SKM-1 treated with dmso at 0.1 percent for 144 hours (cell line): ENCODE data around the gene RPN1.
"Not testable (repeated sequence)": the region's sequence is repeated elsewhere in the genome, so short reads cannot be mapped to it uniquely, and the experiment has no call there.

Experiments used
- DNase-seq: peaks from one replicate; lab custom pipeline; 2025; ENCODE audit not compliant: unreplicated experiment; lab: John Stamatoyannopoulos, UW

The RPN1 gene

DNA sequence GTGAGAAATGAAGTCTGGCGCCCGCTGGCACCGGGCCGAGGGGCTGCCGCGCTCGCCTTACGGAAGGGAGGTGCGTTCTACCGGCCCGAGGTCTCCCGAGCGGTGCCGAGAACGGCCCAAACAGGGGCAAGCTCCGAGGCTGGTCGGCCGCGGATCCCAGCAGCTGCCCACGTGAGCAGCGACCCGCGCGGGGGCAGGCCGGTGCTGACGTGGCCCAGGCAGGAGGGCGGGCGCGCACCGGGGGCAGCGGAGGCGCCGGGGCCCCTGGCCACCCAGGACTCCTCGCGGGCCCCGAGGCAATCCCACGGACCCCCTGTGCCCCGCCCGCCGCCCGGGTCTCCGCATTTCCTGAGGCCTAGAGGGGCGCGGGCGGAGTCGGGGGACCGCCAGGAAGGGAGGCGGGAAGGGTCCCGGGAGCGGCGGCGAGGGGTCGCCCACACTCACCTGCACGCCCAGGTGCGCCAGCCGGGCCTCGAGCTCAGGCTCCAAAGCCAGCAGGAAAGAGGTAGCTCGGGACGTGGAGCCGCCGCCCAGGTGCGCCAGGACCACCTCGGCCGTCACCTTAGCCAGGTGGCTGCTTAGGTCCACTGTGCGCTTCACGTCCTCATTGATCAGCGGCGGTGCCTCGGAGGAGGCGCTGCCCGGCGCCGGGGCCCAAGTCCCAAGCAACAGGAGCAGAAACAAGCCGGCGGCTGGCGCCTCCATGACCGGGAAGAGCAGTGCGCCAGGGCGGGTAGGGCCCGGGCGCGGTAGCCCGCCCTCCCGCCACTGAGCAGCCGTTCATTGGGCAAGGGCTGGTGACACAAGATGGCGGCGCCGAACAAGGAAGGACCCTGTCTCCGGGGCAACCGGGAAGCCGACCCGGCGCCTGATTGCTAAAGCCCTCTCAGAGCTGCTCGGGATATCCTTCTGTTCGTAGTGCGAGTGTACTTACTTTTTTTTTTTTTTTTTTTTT is at the start of gene RPN1:
Gene RPN1, minus strand, starts transcription at position 723 of the 955 bp plus-strand sequence. Its CDS starts 18 bp downstream, at position 705.
- peak; percentile 91 for DNase-seq

DNA sequence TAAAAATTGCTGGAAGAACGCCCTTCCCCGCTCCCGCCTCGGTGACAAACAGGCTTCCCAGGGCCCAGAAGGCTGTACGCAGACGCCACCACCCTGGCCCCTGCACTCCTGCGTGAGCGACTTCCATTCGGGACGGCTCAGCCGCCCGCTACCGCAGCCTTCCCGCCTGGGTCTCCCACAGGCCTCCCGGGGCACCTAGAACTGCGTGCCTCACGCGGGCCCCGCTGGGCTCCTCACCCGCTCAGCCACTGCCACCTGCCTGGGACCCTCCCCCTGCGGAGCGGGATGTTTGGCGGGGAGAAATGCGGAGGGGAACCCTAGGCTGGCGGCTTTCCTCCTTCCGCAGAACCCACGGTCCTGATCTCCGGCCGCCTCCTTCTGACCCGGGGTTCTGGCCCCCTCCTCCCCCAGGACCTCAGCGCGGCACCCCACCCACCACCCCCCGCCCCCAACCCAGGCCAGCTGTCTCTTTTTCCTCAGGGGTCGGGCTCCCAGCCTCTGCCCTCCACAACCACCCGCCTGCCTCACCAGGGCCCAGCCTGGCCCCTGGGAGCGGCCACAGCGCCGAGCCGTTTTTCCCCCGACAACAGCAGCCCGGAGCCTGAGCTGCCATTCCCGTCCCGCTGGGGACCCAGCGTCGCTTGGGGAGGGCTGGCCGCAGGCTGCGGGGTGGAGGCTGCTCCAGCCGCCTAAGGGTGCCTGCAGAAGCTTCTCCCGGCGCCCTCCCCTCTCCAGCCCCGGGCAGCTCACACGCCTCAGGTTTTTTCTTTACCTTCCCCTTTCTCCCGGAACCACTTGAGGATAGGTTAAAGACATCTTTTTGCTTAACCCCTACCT is 47.8 kb upstream of the RPN1 start:
- no peak for DNase-seq

DNA sequence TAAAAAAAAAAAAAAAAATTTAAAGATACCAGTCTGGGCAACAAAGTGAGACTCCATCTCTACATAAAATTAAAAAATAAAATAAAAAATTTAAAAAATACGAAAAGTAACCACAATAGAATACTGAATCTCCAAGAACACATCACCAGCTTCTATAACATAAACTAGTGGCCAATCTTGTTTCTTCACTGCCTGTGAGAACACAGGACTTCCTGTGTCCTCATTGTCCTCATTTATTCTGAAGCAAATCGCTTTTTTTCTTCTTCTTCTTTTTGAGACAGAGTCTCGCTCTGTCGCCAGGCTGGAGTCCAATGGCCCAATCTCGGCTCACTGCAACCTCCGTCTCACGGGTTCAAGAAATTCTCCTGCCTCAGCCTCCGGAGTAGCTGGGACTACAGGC is 46.7 kb upstream of the RPN1 start:
- no peak for DNase-seq

DNA sequence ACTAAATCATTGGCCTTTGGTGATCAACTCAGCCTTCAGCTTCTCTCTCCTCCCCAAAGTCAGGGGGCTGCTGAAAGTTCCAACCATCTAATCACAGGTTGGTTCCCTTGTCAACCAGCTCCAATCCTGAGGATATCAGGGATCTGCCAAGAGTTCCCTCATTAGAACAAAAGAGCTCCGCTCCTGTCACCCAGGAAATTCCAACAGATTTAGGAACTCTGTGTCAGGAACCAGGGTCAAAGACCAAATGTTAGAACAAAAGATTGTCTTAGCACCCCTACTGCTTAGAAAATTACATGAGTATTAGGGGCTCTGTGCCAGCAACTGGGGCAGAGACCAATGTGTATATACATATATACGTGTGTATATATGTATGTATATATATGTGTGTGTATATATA is 43.1 kb upstream of the RPN1 start:
- no peak for DNase-seq

DNA sequence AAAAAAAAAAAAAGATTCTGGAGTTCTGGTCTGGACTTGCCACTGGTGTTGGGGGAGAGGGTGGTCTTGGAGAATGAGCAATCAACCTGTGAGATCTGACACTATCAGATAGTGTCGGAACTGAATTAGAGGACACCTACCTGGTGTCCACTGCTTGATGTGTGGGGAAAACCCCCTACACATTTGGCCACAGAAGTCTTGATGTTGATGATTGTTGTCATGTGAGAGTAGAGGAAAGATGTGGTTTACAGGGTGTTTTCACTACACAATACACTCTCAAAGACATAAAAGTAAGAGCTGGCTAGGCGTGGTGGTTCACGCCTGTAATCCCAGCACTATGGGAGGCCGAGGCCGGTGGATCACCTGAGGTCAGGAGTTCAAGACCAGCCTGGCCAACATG is 38.4 kb upstream of the RPN1 start:
- no peak for DNase-seq

DNA sequence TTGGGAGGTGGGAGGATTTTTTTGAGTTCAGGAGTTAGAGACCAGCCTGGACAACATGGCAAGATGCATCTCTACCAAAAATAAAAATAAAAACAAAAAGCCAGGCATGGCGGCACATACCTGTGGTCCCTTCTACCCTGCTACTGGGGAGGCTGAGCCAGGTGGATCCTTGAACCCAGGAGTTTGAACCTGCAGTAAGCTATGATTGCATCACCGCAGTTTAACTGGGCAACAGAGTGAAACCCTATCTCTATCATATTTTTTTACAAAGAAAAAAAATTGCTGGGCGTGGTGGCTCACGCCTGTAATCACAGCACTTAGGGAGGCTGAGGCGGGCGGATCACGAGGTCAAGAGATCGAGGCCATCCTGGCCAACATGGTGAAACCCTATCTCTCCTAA is 35.8 kb upstream of the RPN1 start:
- no peak for DNase-seq

DNA sequence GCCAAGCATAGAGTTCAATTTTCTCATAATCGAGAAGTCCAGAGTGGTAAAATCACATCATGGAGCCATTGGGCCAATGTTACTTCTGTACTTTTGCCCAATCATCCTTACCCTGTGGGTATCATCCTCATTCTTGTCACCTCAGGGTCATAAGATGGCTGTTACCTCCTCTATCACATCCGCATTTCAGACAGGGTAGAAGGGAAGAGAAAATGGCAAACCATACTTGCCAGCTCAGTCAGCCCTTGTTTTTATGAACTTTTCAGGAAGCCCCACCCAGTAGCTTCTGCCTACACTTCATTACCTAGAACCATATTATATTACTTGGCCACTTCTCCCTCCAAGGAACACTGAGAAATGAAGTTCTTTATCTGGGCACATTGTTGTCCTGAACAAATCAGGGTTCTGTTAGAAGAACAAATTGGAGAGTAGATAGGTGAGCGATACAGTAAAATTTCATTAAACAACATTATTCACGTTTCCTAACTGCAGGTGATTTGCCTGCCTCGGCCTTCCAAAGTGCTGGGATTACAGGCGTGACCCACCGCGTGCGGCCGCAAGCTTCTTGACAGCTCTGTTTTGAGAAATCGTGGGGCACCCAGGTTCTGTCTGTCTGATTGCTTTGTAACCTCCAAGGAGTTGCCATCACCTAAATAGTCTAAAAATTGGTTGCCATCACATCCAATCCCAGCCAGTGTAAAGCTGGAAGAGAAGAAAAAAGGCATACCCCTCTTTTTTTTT is 34.5 kb upstream of the RPN1 start:
- no peak for DNase-seq

DNA sequence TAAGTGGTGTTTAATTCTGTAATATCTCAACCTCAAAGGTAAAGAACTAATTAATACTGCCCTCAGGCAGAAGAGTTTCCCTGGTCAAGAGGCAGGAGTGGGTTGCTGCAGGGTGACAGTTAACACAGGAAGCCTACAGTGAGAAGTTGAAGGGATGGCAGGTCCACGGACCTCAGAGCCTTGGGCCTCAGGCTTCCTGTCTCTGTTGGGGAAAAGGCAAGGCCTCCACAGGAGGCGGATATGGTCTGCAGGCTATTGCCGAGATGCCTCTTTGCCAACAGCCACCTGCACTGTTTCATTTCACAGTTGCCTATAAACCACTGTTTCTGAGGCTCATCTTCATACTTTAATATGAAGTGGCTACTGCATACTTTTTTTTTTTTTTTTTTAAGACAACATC is 33.3 kb upstream of the RPN1 start:
- no peak for DNase-seq

DNA sequence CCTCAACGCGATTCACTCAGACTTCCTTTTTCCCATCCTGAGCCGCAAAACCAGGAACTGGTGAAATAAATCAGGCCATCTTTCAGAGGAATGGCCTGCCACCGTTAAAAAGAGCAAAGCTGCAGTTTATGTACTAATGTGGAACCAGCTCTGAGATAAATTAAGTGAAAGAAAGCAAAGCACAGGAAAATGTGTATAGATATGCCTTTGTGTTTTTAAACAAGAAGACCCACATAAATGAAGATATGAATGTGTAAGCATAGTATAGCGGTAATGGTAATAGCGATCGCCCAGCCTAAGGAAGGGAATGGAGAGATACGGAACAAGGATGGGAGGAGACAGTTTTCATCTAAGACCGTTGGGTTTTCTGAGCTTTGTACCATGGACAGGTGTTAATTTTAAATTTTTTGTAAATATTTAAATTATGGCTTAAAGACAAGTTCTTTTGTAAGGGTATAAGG is 30.8 kb upstream of the RPN1 start:
- DNase-seq = no peak

DNA sequence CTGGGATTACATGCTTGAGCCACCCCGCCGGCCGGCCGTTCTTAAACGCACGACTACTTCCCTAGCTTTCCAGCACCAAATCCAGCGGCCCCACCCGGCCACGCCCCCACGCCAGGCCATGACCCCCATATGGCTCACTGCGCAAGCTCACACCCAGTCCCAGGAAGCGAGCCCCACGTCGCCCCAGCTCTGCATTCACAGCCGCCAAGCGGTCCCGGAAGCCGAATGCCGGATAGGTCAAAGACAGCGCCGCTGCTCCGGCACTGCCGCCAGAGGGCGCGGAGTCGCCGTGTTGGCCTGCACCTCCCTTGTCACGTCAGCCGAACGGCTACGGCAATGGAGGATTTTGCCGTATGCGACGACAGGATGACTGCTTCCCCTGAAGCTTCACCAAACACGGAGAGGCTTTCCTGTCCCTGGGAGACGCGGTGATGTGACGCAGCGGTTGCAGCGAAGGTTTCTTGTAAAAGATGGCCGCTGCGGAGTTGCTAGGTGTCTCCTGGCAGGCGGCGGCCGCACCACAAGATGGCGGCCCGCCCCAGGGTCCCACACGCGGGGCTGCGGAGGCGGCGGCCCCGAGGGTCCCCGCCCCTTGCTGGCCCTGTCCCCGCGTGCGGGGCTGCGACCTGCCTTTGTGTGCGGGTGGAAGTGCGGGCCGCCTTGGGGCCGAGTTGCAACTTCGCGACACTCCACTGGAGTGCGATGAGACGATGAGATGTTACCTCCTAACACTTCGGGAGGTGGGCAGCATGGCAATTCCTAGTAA is 30.2 kb upstream of the RPN1 start:
- peak; percentile 99 for DNase-seq

DNA sequence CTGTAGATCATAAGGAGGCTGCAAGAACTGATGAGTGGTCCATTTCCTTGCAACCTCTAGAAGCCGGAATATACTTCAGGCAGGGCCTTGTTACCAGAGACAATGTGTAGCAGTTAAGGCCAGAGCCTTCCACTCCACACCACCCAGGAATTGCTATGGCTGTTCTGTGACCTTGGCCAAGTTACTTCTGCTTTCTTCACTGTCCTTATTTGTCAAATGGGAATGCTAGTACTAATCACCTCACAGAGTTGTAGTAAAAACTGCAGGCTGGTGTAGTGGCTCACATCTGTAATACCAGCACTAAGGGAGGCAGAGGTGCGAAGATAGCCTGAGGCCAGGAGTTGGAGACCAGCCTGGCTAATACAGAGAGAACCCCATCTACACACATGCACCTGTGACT is 28.7 kb upstream of the RPN1 start:
- peak; percentile 39 for DNase-seq

DNA sequence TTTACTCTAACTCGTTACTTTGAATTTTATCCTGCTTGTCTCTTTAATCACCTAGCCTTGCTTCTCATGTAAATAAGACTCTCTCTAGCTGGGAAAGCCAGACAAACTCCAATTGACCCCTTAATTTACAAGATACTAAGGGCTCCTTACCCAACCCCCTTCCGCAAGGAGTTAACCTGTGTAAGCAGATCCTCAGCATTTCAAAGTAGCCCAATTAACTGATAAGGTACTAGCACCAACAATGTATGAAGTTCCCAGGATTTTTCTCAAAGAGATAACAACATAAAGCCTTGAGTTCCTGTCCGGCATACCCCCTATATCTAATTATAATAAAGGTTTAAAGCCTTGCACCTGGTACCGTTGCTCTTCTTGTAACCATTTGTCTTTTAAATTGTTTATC is 25.2 kb upstream of the RPN1 start:
- DNase-seq = not testable (repeated sequence)

DNA sequence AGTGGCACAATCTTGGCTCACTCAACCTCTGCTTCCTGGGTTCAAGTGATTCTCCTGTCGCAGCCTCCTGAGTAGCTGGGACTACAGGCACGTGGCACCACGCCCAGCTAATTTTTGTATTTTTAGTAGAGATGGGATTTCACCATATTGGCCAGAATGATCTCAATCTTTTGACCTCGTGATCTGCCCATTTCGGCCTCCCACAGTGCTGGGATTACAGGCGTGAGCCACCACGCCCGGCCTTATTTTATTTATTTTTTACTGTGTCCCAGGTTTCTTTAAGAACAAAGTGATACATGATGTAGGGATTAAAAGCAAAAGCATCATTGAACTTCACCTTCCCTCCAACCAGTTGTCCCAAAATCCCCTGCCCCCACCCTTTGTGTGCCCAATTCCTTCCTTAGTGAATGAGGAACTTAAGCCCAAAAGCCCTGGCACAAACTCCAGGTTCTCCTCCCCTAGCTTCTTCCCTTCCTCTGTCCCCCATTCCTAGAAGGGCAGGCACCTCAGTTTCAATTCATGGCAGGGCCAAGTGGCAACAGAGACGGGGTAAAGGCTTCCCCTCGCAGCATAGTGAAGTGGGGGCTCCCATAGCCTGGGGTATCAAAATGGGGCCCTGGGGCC is 23.7 kb upstream of the RPN1 start:
- DNase-seq = no peak

DNA sequence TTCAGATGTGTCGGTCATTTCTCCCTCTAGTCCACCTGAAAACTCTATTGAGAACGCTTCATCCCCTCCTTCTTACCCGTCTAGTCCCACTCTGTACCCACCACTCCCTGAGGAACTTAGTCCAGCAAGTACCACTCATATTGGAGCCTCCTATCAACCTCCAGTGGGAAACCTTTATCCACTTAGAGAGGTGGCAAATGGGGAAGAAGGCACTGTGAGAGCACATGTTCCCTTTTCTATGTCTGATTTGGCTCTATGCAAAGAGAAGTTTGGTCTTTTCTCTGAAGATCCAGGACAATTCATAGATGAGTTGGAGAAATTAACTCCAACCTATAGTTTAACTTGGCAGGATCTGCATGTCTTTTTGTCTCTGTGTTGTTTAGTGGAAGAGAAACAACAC is 17.0 kb upstream of the RPN1 start:
- DNase-seq = no peak

DNA sequence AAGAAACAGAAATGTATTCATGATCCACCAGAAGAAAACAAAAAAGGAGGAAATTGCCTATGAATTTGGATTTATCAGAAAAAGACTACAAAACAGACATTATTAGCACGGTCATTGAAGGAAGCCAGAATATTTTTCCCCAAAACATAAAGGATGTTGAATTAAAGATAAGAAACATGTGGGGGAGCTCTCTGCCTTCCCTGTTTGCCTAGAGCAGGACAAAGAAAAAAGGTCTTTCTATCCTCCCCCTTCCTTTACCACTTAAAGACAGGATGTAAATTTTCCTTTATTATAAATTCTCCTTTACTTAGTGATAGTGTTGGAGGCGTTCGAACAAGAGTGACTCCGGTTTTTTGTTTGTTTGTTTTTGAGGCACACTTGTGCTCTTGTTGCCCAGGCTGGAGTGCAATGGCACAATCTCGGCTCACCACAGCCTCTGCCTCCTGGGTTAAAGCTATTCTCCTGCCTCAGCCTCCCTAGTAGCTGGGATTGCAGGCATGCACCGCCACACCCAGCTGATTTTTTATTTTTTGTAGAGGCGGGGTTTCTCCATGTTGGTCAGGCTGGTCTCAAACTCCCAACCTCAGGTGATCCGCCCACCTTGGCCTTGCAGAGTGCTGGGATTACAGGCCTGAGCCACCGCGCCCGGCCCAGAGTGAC is 14.9 kb upstream of the RPN1 start:
- DNase-seq = no peak

DNA sequence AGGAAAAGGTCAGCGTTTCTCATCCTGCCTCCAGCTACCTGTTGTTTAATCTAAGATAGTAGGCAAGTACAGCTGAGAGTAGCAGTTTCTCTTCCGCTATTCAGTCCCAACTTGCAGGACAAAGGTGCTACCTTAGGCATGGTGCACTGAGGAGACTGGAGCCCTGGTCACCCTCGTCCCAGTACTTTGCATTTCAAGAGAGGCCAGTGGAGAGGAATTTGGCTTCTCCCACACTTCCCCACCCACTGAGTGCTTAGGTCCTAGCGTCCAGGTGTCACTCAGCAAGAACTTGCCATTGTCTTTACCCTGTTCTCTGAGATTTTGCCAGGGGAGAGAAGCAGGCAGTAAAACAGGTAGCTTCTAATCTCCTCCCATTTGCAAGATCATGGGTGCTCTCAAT is 12.5 kb upstream of the RPN1 start:
- DNase-seq = no peak

DNA sequence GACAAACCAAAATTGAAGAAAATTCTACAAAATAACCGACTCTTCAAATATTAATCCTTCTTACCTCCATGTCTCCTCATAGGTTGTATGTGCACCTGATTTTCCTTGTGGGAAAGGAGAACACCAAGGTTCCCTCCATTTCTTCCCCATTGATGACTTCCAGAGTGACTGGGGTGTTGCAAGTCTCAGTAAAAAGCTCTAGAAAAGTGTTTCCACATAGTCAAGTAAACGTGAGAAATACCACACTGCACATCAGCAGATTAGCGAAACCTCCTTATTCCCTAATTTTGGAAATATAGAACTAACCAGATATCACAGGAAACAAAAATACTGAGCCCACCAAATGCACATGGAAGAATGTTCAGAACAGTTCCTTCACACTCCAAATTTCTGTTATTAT is 4.9 kb upstream of the RPN1 start:
- DNase-seq = peak; percentile 27

DNA sequence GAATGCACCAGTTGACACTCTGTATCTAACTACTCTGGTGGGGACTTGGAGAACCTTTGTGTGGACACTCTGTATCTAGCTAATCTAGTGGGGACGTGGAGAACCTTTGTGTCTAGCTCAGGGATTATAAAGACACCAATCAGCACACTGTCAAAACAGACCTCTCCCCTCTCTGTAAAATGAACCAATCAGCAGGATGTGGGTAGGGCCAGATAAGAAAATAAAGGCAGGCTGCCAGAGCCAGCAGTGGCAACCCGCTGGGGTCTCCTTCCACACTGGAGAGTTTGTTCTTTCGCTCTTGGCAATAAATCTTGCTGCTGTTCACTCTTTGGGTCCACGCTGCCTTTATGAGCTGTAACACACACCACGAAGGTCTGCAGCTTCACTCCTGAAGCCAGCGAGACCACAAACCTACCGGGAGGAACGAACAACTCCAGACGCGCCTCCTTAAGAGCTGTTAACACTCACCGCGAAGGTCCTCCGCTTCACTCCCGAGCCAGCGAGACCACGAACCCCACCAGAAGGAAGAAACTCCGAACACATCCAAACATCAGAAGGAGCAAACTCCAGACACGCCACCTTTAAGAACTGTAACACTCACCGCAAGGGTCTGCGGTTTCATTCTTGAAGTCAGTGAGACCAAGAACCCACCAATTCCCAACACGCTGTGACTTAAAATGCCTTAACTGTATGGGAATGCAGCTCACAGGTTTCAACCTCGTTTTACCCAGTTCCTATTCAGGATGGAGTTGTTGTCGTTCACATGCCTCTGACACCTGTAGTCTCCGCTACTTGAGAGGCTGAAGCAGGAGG is 3.6 kb upstream of the RPN1 start:
- DNase-seq = not testable (repeated sequence)
